ENCODE data around the gene EXOSC7.
"Not testable (repeated sequence)": the region's sequence is repeated elsewhere in the genome, so short reads cannot be mapped to it uniquely, and the experiment has no call there.

The EXOSC7 gene

GRCh38 chr3:44976002-44976815 is at the start of gene EXOSC7, which contains the start of gene ZDHHC3:
TSS of gene EXOSC7 (plus strand) at chr3:44976244. CDS start at chr3:44976278, 34 bp downstream.
TSS of gene ZDHHC3 (minus strand) at chr3:44976174. CDS start at chr3:44959436, 16,738 bp downstream.
- DNase-seq, result peak; percentile 78 to 85

- DNase-seq, result no peak
Measured at GRCh38 chr3:44926921-44927320, 49.1 kb upstream of the EXOSC7 start.

- DNase-seq, result no peak
Measured at GRCh38 chr3:44927371-44927770, 48.7 kb upstream of the EXOSC7 start.

- no peak for DNase-seq
Measured at GRCh38 chr3:44929782-44930181, 46.3 kb upstream of the EXOSC7 start.

GRCh38 chr3:44930911-44931310 is 45.1 kb upstream of the EXOSC7 start:
- DNase-seq, result no peak

GRCh38 chr3:44931791-44932190 is 44.3 kb upstream of the EXOSC7 start:
- no peak for DNase-seq

GRCh38 chr3:44932271-44932670 is 43.8 kb upstream of the EXOSC7 start:
- no peak for DNase-seq

- no peak for DNase-seq
Measured at GRCh38 chr3:44932986-44933944, 42.8 kb upstream of the EXOSC7 start.

- no peak for DNase-seq
Measured at GRCh38 chr3:44939581-44940036, 36.4 kb upstream of the EXOSC7 start.

GRCh38 chr3:44942202-44942921 is 33.7 kb upstream of the EXOSC7 start:
- no peak for DNase-seq

GRCh38 chr3:44948239-44948638 is 27.8 kb upstream of the EXOSC7 start:
- no peak for DNase-seq

- not testable (repeated sequence) for DNase-seq
Measured at GRCh38 chr3:44949770-44950169, 26.3 kb upstream of the EXOSC7 start.

GRCh38 chr3:44950275-44950734 is 25.7 kb upstream of the EXOSC7 start:
- no peak for DNase-seq

- DNase-seq, result no peak
Measured at GRCh38 chr3:44952689-44953088, 23.4 kb upstream of the EXOSC7 start.

- DNase-seq, result peak; percentile 91 to 95
Measured at GRCh38 chr3:44954304-44954703, 21.7 kb upstream of the EXOSC7 start.

GRCh38 chr3:44954962-44955361 is 21.1 kb upstream of the EXOSC7 start:
- DNase-seq, result peak; percentile 82 to 86

- DNase-seq, result no peak
Measured at GRCh38 chr3:44955917-44956316, 20.1 kb upstream of the EXOSC7 start.

GRCh38 chr3:44957986-44958385 is 18.1 kb upstream of the EXOSC7 start:
- no peak for DNase-seq

GRCh38 chr3:44958386-44958785 is 17.7 kb upstream of the EXOSC7 start:
- DNase-seq, result no peak

- DNase-seq, result no peak
Measured at GRCh38 chr3:44960387-44961026, 15.5 kb upstream of the EXOSC7 start.

- no peak for DNase-seq
Measured at GRCh38 chr3:44961888-44962287, 14.2 kb upstream of the EXOSC7 start.

All from inflammatory macrophage treated with lipopolysaccharide for 1 hour (primary cell).